Smooth muscle cell (in vitro differentiated cells): Measurements from ENCODE around the gene QPCTL. TPM values are rescaled to one million over a fixed set of nuclear protein-coding genes. Genes with fewer than 3 reads are reported as not detected.
A peak's percentile ranks its signal among the peaks of the same experiment; 100 is the strongest.

Experiments used
- DNase-seq: peaks from one replicate; lab custom pipeline; 2025; ENCODE audit not compliant: unreplicated experiment; lab: John Stamatoyannopoulos, UW
- H2AFZ ChIP-seq: fragments of 200-600 bp; sonication (generic); 2 replicates; pipeline ENCODE4 v1.6.0; 2016; ENCODE audit warnings: antibody characterized with exemption, low read depth, mild to moderate bottlenecking
- H3F3A ChIP-seq: fragments of 200-600 bp; sonication (generic); 2 replicates; pipeline ENCODE4 v1.6.0; 2017; ENCODE audit warnings: antibody characterized with exemption, low read depth
- H3K27ac ChIP-seq: fragments of 200-600 bp; sonication (generic); 2 replicates; pipeline ENCODE4 v1.5.1; 2016; ENCODE audit warnings: low read depth, mild to moderate bottlenecking
- H3K27me3 ChIP-seq: fragments of 200-600 bp; sonication (generic); 2 replicates; pipeline ENCODE4 v1.6.1; 2016; ENCODE audit warnings: low read depth, mild to moderate bottlenecking
- H3K36me3 ChIP-seq: fragments of 200-600 bp; sonication (generic); 2 replicates; pipeline ENCODE4 v1.5.1; 2016; ENCODE audit warnings: low read depth
- H3K4me1 ChIP-seq: fragments of 200-600 bp; sonication (generic); 2 replicates; pipeline ENCODE4 v1.5.1; 2016; ENCODE audit warnings: low read depth
- H3K4me2 ChIP-seq: fragments of 200-600 bp; sonication (generic); 2 replicates; pipeline ENCODE4 v1.6.0; 2016; ENCODE audit warnings: mild to moderate bottlenecking
- H3K4me3 ChIP-seq: fragments of 200-600 bp; sonication (generic); 2 replicates; pipeline ENCODE4 v1.5.1; 2016; ENCODE audit warnings: mild to moderate bottlenecking
- H3K79me2 ChIP-seq: fragments of 200-600 bp; sonication (generic); 2 replicates; pipeline ENCODE4 v1.6.0; 2016; ENCODE audit warnings: low read depth, mild to moderate bottlenecking
- H3K9ac ChIP-seq: fragments of 200-600 bp; sonication (generic); 2 replicates; pipeline ENCODE4 v1.6.0; 2016; ENCODE audit warnings: low read depth
- H3K9me3 ChIP-seq: fragments of 200-600 bp; sonication (generic); replicated peaks from 2 replicates; pipeline ENCODE4 v1.5.1; 2016; ENCODE audit warnings: low read depth
- H4K20me1 ChIP-seq: fragments of 200-600 bp; sonication (generic); 2 replicates; pipeline ENCODE4 v1.6.0; 2016; ENCODE audit warnings: low read depth
- WGBS: methylation state at CpG from one replicate; pipeline ENCODE4 v1.1.7; 2016; ENCODE audit warnings: low lambda C conversion rate; 5-methylcytosine and 5-hydroxymethylcytosine counted together
- polyA plus RNA-seq: library from polyadenylated mRNA; unstranded; fragments of >200 nt; fragmentation: Nextera tagmentation; extraction: Ambion mirVana; gene quantifications from 2 replicates; pipeline ENCODE4 v1.2.1, GENCODE V29; 2016
- total RNA-seq: library from RNA; depleted of rRNA; stranded (reverse); fragments of >200 nt; gene quantifications from 2 replicates; pipeline ENCODE4 v1.2.3, GENCODE V29; 2014
- TF ChIP-seq, protein P1 (sequence below): fragments of 200-600 bp; sonication (generic); IDR thresholded peaks from 2 replicates; pipeline ENCODE4 v1.5.1; 2017; ENCODE audit warnings: borderline replicate concordance, mild to moderate bottlenecking, antibody characterized with exemption; ENCODE audit not compliant: insufficient read depth, poor library complexity, severe bottlenecking

The QPCTL gene
- total and polyA plus RNA-seq, 2 experiments from 2014 or later = 12.2 to 13.3 TPM

- Histone ChIP-seq H3K4me1 (peaks cover 4% of the 10 kb centered on the region), H3K27me3 (no peaks in the 10 kb centered on the region), H3K9me3 (no peaks in the 10 kb centered on the region), H3F3A (peaks cover 1% of the 10 kb centered on the region), H2AFZ (no peak overlapping the region), H3K4me3 (peak overlapping the region; percentile 66), H3K79me2 (peaks cover 57% of the 10 kb centered on the region), H3K27ac (no peak overlapping the region), H3K36me3 (no peaks in the 10 kb centered on the region), H3K4me2 (peak overlapping the region; percentile 89), H4K20me1 (peaks cover 39% of the 10 kb centered on the region), H3K9ac (peak overlapping the region; percentile 74)
- 11% methylated on average over 10 of the region's 10 CpGs for WGBS
- TF ChIP-seq, protein P1, sequence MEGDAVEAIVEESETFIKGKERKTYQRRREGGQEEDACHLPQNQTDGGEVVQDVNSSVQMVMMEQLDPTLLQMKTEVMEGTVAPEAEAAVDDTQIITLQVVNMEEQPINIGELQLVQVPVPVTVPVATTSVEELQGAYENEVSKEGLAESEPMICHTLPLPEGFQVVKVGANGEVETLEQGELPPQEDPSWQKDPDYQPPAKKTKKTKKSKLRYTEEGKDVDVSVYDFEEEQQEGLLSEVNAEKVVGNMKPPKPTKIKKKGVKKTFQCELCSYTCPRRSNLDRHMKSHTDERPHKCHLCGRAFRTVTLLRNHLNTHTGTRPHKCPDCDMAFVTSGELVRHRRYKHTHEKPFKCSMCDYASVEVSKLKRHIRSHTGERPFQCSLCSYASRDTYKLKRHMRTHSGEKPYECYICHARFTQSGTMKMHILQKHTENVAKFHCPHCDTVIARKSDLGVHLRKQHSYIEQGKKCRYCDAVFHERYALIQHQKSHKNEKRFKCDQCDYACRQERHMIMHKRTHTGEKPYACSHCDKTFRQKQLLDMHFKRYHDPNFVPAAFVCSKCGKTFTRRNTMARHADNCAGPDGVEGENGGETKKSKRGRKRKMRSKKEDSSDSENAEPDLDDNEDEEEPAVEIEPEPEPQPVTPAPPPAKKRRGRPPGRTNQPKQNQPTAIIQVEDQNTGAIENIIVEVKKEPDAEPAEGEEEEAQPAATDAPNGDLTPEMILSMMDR = no peak
- no peak for DNase-seq
These were observed 37.4 kb downstream of the QPCTL start for GRCh38 chr19:45729800-45730290.

- TF ChIP-seq, protein P1 = peak; percentile 8
- Histone ChIP-seq H3K4me2 (peak within 1 kb of the TSS; percentile 89), H3K4me3 (peak within 1 kb of the TSS; percentile 66), H4K20me1 (peaks cover 32% of the 10 kb centered on the region), H3K36me3 (no peaks in the 10 kb centered on the region), H3F3A (no peaks in the 10 kb centered on the region), H3K27me3 (no peaks in the 10 kb centered on the region), H2AFZ (peak within 1 kb of the TSS; percentile 23), H3K27ac (no peak within 1 kb of the TSS), H3K79me2 (peaks cover 49% of the 10 kb centered on the region), H3K4me1 (peaks cover 4% of the 10 kb centered on the region), H3K9ac (peak within 1 kb of the TSS; percentile 74), H3K9me3 (no peaks in the 10 kb centered on the region)
- peak; percentile 83 for DNase-seq
- 2% methylated on average over 35 of the region's 48 CpGs for WGBS
These were observed 38.2 kb downstream of the QPCTL start, which contains the start of gene FBXO46 for GRCh38 chr19:45730368-45731288. Gene FBXO46 (minus strand): TSS chr19:45730896. CDS start chr19:45713495, 17,401 bp downstream.

DNA sequence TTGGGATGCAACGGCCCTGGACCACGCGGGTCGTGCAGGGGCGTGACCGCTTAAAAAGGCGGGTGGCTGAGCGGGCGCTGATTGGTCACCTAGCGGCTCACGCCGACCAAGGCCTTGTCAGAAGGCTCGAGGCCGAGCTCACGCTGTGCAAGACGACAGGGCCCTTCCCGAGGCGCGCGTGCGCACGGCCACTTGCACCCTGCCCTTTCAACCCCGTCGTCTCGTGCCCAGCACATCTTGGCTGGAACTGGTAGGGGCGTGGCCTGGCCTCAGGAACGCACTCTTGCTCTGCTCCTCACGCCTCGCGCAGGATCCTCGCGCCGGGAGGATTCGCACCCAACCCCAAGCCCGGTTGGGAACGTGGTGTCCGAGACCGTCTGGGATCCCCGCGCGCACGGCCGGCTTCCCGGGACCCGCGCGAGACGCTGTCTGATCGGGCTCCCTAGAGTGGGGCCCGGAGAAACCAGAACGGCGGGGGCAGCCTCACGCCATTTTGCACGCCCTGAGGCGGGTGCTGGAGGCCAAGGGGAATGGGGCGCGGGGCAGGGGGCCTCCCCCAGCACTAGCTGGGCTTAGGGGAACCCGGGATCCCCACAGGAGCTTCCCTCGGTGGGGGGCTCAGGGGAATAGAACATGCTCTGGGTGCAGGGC is 40.8 kb downstream of the QPCTL start, which contains the start of gene MEIOSIN:
Gene MEIOSIN, plus strand, starts transcription at position 280 of the 651 bp plus-strand sequence. CDS start 1,938 bp downstream, outside the sequence.
- DNase-seq = no peak
- Histone ChIP-seq H3K36me3 (no peaks in the 10 kb centered on the region), H3K4me1 (peaks cover 4% of the 10 kb centered on the region), H3K79me2 (peaks cover 22% of the 10 kb centered on the region), H3K27ac (no peak within 1 kb of the TSS), H3K27me3 (no peaks in the 10 kb centered on the region), H3K4me3 (no peak within 1 kb of the TSS), H2AFZ (no peak within 1 kb of the TSS), H3F3A (no peaks in the 10 kb centered on the region), H4K20me1 (peaks cover 6% of the 10 kb centered on the region), H3K9me3 (no peaks in the 10 kb centered on the region), H3K4me2 (no peak within 1 kb of the TSS), H3K9ac (no peak within 1 kb of the TSS)
- TF ChIP-seq, protein P1 = no peak
- 98% methylated on average over 42 of the region's 59 CpGs for WGBS
